H9 (cell line): Measurements from ENCODE around the gene OTULIN. TPM values are rescaled to one million over a fixed set of nuclear protein-coding genes. Genes with fewer than 3 reads are reported as not detected.

Experiments used
- DNase-seq: peaks from one replicate; pipeline ENCODE4 v3.0.0-alpha.2; 2017
- H2AFZ ChIP-seq: one replicate; pipeline ENCODE4 v1.6.1; 2013; ENCODE audit warnings: mild to moderate bottlenecking, low read length, control low read depth, moderate library complexity
- H2AK5ac ChIP-seq: 2 replicates; pipeline ENCODE4 v1.6.1; 2013; ENCODE audit warnings: low read length, control low read depth, mixed read lengths; ENCODE audit not compliant: insufficient read length
- H2BK120ac ChIP-seq: one replicate; pipeline ENCODE4 v1.6.1; 2013; ENCODE audit warnings: low read depth, mild to moderate bottlenecking, low read length, control low read depth, inconsistent platforms; ENCODE audit not compliant: poor library complexity, severe bottlenecking
- H2BK12ac ChIP-seq: 2 replicates; pipeline ENCODE4 v1.6.1; 2013; ENCODE audit warnings: low read length, control low read depth, mixed read lengths, low read depth; ENCODE audit not compliant: insufficient read length
- H2BK15ac ChIP-seq: 2 replicates; pipeline ENCODE4 v1.6.1; 2013; ENCODE audit warnings: low read depth, low read length, control low read depth
- H2BK20ac ChIP-seq: one replicate; pipeline ENCODE4 v1.6.1; 2013; ENCODE audit warnings: low read depth, mild to moderate bottlenecking, low read length, control low read depth, inconsistent platforms; ENCODE audit not compliant: poor library complexity, severe bottlenecking
- H2BK5ac ChIP-seq: 2 replicates; pipeline ENCODE4 v1.6.1; 2013; ENCODE audit warnings: low read length, control low read depth, mixed read lengths; ENCODE audit not compliant: insufficient read length
- H3K14ac ChIP-seq: 2 replicates; pipeline ENCODE4 v1.6.1; 2013; ENCODE audit warnings: low read length, control low read depth; ENCODE audit not compliant: insufficient read depth
- H3K18ac ChIP-seq: 2 replicates; pipeline ENCODE4 v1.6.1; 2013; ENCODE audit warnings: low read depth, mild to moderate bottlenecking, mixed read lengths, low read length, control low read depth; ENCODE audit not compliant: insufficient read length
- H3K23ac ChIP-seq: 2 replicates; pipeline ENCODE4 v1.6.1; 2013; ENCODE audit warnings: low read length, control low read depth, mixed read lengths, low read depth; ENCODE audit not compliant: insufficient read length
- H3K23me2 ChIP-seq: 2 replicates; pipeline ENCODE4 v1.6.1; 2013; ENCODE audit warnings: low read depth, mild to moderate bottlenecking, mixed read lengths, low read length, control low read depth; ENCODE audit not compliant: insufficient read length, poor library complexity, severe bottlenecking
- H3K27ac ChIP-seq: 2 replicates; pipeline ENCODE4 v1.5.1; 2013; ENCODE audit warnings: low read length, control low read depth, mixed read lengths, low read depth; ENCODE audit not compliant: insufficient read length
- H3K27me3 ChIP-seq: 2 replicates; pipeline ENCODE4 v1.6.1; 2013; ENCODE audit warnings: low read length, control low read depth, inconsistent platforms; ENCODE audit not compliant: insufficient read depth
- H3K4ac ChIP-seq: 2 replicates; pipeline ENCODE4 v1.6.1; 2013; ENCODE audit warnings: low read depth, mild to moderate bottlenecking, control low read depth, inconsistent platforms, low read length, moderate library complexity
- H3K4me1 ChIP-seq: 2 replicates; pipeline ENCODE4 v1.6.1; 2013; ENCODE audit warnings: low read length, control low read depth, inconsistent platforms; ENCODE audit not compliant: insufficient read depth
- H3K4me2 ChIP-seq: 2 replicates; pipeline ENCODE4 v1.6.1; 2013; ENCODE audit warnings: low read length, control low read depth, mixed read lengths; ENCODE audit not compliant: insufficient read length, insufficient read depth
- H3K56ac ChIP-seq: 2 replicates; pipeline ENCODE4 v1.6.1; 2013; ENCODE audit warnings: low read depth, mild to moderate bottlenecking, mixed read lengths, low read length, control low read depth; ENCODE audit not compliant: insufficient read length
- H3K79me1 ChIP-seq: 2 replicates; pipeline ENCODE4 v1.6.1; 2013; ENCODE audit warnings: low read depth, mild to moderate bottlenecking, moderate library complexity, low read length, control low read depth, inconsistent platforms; ENCODE audit not compliant: insufficient read depth, poor library complexity, severe bottlenecking
- H3K79me2 ChIP-seq: 2 replicates; pipeline ENCODE4 v1.6.1; 2013; ENCODE audit warnings: low read length, control low read depth, inconsistent platforms; ENCODE audit not compliant: insufficient read depth
- H3K9ac ChIP-seq: 2 replicates; pipeline ENCODE4 v1.6.1; 2013; ENCODE audit warnings: low read length, control low read depth, mixed read lengths; ENCODE audit not compliant: insufficient read length; ENCODE audit errors: extremely low read depth
- H3K9me3 ChIP-seq: one replicate; pipeline ENCODE4 v1.6.1; 2013; ENCODE audit warnings: low read depth, low read length, inconsistent platforms; ENCODE audit not compliant: control insufficient read depth
- H3T11ph ChIP-seq: one replicate; pipeline ENCODE4 v1.6.1; 2013; ENCODE audit warnings: mild to moderate bottlenecking, low read length, control low read depth, inconsistent platforms
- H4K20me1 ChIP-seq: one replicate; pipeline ENCODE4 v1.6.1; 2013; ENCODE audit not compliant: control insufficient read depth, insufficient read length, insufficient read depth
- H4K5ac ChIP-seq: 2 replicates; pipeline ENCODE4 v1.6.1; 2013; ENCODE audit warnings: low read depth, mild to moderate bottlenecking, mixed read lengths, low read length, control low read depth; ENCODE audit not compliant: insufficient read length
- H4K8ac ChIP-seq: replicated peaks from 2 replicates; pipeline ENCODE4 v1.6.1; 2013; ENCODE audit warnings: low read length, control low read depth, mixed read lengths, low read depth; ENCODE audit not compliant: insufficient read length
- H4K91ac ChIP-seq: 2 replicates; pipeline ENCODE4 v1.6.1; 2013; ENCODE audit warnings: low read depth, mild to moderate bottlenecking, moderate library complexity, mixed read lengths, low read length, control low read depth; ENCODE audit not compliant: insufficient read length
- H3K27ac Mint-ChIP-seq, 3 experiments: 2 replicates in 2 of 3; 3 replicates in 1 of 3; pipeline ENCODE4 v1.8.0; 2020 to 2021; ENCODE audit warnings: mixed read lengths in 3 of 3, mild to moderate bottlenecking in 1 of 3, moderate library complexity in 1 of 3
- H3K27me3 Mint-ChIP-seq: 2 replicates; pipeline ENCODE4 v1.8.0; 2021; ENCODE audit warnings: low read depth, mild to moderate bottlenecking, moderate library complexity, mixed read lengths
- H3K36me3 Mint-ChIP-seq, 3 experiments: 2 replicates in 2 of 3; 3 replicates in 1 of 3; pipeline ENCODE4 v1.8.0; 2020 to 2021; ENCODE audit warnings: low read depth in 3 of 3, mixed read lengths in 3 of 3; ENCODE audit not compliant: insufficient read depth in 1 of 3
- H3K4me1 Mint-ChIP-seq, 2 experiments: 2 replicates each; pipeline ENCODE4 v1.8.0; 2020; ENCODE audit warnings: mixed read lengths in 2 of 2
- H3K4me3 Mint-ChIP-seq, 2 experiments: 2 replicates in 1 of 2; 3 replicates in 1 of 2; pipeline ENCODE4 v1.8.0; 2020 to 2021; ENCODE audit warnings: mild to moderate bottlenecking in 2 of 2, mixed read lengths in 2 of 2, moderate library complexity in 1 of 2
- H3K9me3 Mint-ChIP-seq, 2 experiments: 2 replicates in 1 of 2; 3 replicates in 1 of 2; pipeline ENCODE4 v1.8.0; 2020; ENCODE audit warnings: mild to moderate bottlenecking in 2 of 2, mixed read lengths in 2 of 2, moderate library complexity in 1 of 2
- CTCF ChIP-seq: fragments of 200-600 bp; sonication (generic); conservative IDR thresholded peaks from 3 replicates; pipeline ENCODE4 v1.8.0; 2021; ENCODE audit warnings: antibody characterized with exemption, mild to moderate bottlenecking
- WGBS: extraction: QIAGEN DNeasy Blood & Tissue Kit; methylation state at CpG from one replicate; pipeline ENCODE4 v1.1.7; 2013; ENCODE audit warnings: missing lambda C conversion rate, low lambda C conversion rate, mixed read lengths; ENCODE audit not compliant: insufficient read length; ENCODE audit errors: extremely low coverage; 5-methylcytosine and 5-hydroxymethylcytosine counted together
- total RNA-seq: library from RNA; stranded (reverse); gene quantifications from 2 replicates; pipeline ENCODE4 v1.2.1, GENCODE V29; 2021

The OTULIN gene
- total RNA-seq, 1 experiment from 2014 or later, result 35.8 TPM

GRCh38 chr5:14668181-14668591, 3.7 kb downstream of the OTULIN start:
- no peak overlapping the region for H3K4ac ChIP-seq
- Mint-ChIP-seq H3K4me3 (no peak overlapping the region), H3K27ac (no peak overlapping the region), H3K36me3 (peaks cover 0 to 4% (median 0%) of the 10 kb centered on the region in 3 experiments; a peak in 2 of 7 replicates), H3K4me1 (peaks cover 38 to 40% of the 10 kb centered on the region in 2 experiments), H3K27me3 (peaks cover 19% of the 10 kb centered on the region), H3K9me3 (peaks cover 2% of the 10 kb centered on the region in 2 experiments; a peak in 3 of 5 replicates)
- H4K5ac ChIP-seq, result no peak overlapping the region
- no peak overlapping the region for H2BK20ac ChIP-seq
- no peak overlapping the region for H3K4me2 ChIP-seq
- H2BK120ac ChIP-seq, result no peak overlapping the region
- H3K79me1 ChIP-seq, result peaks cover 3% of the 10 kb centered on the region
- no peak overlapping the region for H3K18ac ChIP-seq
- peaks cover 13% of the 10 kb centered on the region for H3K23me2 ChIP-seq
- DNase-seq, result no peak
- H2BK5ac ChIP-seq, result no peak overlapping the region
- H4K8ac ChIP-seq, result no peak overlapping the region
- H3K56ac ChIP-seq, result no peak overlapping the region
- no peak overlapping the region for H2AK5ac ChIP-seq
- H2AFZ ChIP-seq, result no peak overlapping the region
- H2BK12ac ChIP-seq, result no peak overlapping the region
- no peak overlapping the region for H3T11ph ChIP-seq
- no peak for TF ChIP-seq CTCF
- no peak overlapping the region for H3K27ac ChIP-seq
- no peak overlapping the region for H4K91ac ChIP-seq
- no peak overlapping the region for H3K9ac ChIP-seq
- H3K23ac ChIP-seq, result no peak overlapping the region
- no peaks in the 10 kb centered on the region; the same call in 1 of the 2 replicates for H3K27me3 ChIP-seq
- H2BK15ac ChIP-seq, result no peak overlapping the region
- peaks cover 9% of the 10 kb centered on the region; the same call in 1 of the 2 replicates for H3K79me2 ChIP-seq
- no peak overlapping the region for H3K14ac ChIP-seq
- peaks cover 6% of the 10 kb centered on the region; the same call in 1 of the 2 replicates for H3K4me1 ChIP-seq
- H4K20me1 ChIP-seq, result no peaks in the 10 kb centered on the region
- WGBS, result no CpG with 5 or more reads among the region's 5 CpGs
- H3K9me3 ChIP-seq, result no peaks in the 10 kb centered on the region
